MM.1S (cell line): ENCODE measurements around the gene ZNF22.
"Not testable (repeated sequence)": the region's sequence is repeated elsewhere in the genome, so short reads cannot be mapped to it uniquely, and the experiment has no call there.

Source experiments
- DNase-seq: peaks from one replicate; pipeline ENCODE4 v3.0.0-alpha.2; 2015
- H2AFZ ChIP-seq: fragments of 300-600 bp; sonication (generic); 2 replicates; pipeline ENCODE4 v1.6.0; 2016; ENCODE audit warnings: antibody characterized with exemption, low read length
- H3F3A ChIP-seq: fragments of 300-600 bp; sonication (generic); 2 replicates; pipeline ENCODE4 v1.6.1; 2016; ENCODE audit warnings: mild to moderate bottlenecking, antibody characterized with exemption, low read length, moderate library complexity, mixed read lengths; ENCODE audit not compliant: insufficient read depth
- H3K27ac ChIP-seq: fragments of 300-600 bp; sonication (generic); 2 replicates; pipeline ENCODE4 v1.5.1; 2016; ENCODE audit warnings: mild to moderate bottlenecking, low read length
- H3K27me3 ChIP-seq: fragments of 300-600 bp; sonication (generic); replicated peaks from 2 replicates; pipeline ENCODE4 v1.6.0; 2016; ENCODE audit warnings: low read length; ENCODE audit not compliant: insufficient read depth
- H3K36me3 ChIP-seq: fragments of 300-600 bp; sonication (generic); replicated peaks from 2 replicates; pipeline ENCODE4 v1.6.1; 2016; ENCODE audit warnings: mild to moderate bottlenecking, low read length, mixed read lengths; ENCODE audit not compliant: insufficient read depth
- H3K4me1 ChIP-seq: fragments of 300-600 bp; sonication (generic); 2 replicates; pipeline ENCODE4 v1.6.1; 2016; ENCODE audit warnings: low read length, mixed read lengths
- H3K4me2 ChIP-seq: fragments of 300-600 bp; sonication (generic); 2 replicates; pipeline ENCODE4 v1.6.0; 2016; ENCODE audit warnings: low read depth, low read length
- H3K4me3 ChIP-seq: fragments of 300-600 bp; sonication (generic); 2 replicates; pipeline ENCODE4 v1.5.1; 2016; ENCODE audit warnings: low read length, mixed read lengths
- H3K79me2 ChIP-seq: fragments of 300-600 bp; sonication (generic); 2 replicates; pipeline ENCODE4 v1.6.1; 2016; ENCODE audit warnings: mixed run types, low read length, mixed read lengths
- H3K9ac ChIP-seq: fragments of 300-600 bp; sonication (generic); 2 replicates; pipeline ENCODE4 v1.6.1; 2016; ENCODE audit warnings: low read length, mixed read lengths
- H3K9me2 ChIP-seq: fragments of 300-600 bp; sonication (generic); replicated peaks from 2 replicates; pipeline ENCODE4 v1.6.1; 2016; ENCODE audit warnings: mild to moderate bottlenecking, low read length, mixed read lengths; ENCODE audit not compliant: insufficient read depth
- H3K9me3 ChIP-seq: fragments of 300-600 bp; sonication (generic); replicated peaks from 2 replicates; pipeline ENCODE4 v1.6.1; 2016; ENCODE audit warnings: mild to moderate bottlenecking, low read length, mixed read lengths; ENCODE audit not compliant: insufficient read depth
- H4K20me1 ChIP-seq: fragments of 300-600 bp; sonication (generic); 2 replicates; pipeline ENCODE4 v1.6.1; 2016; ENCODE audit warnings: mild to moderate bottlenecking, low read length, moderate library complexity, mixed read lengths; ENCODE audit not compliant: insufficient read depth
- EZH2 ChIP-seq: fragments of 300-600 bp; sonication (generic); optimal IDR thresholded peaks from 2 replicates; pipeline ENCODE3; 2017; ENCODE audit warnings: low read depth, mild to moderate bottlenecking, antibody characterized with exemption, low read length, mixed read lengths
- EZH2phosphoT487 ChIP-seq: fragments of 300-600 bp; sonication (generic); IDR thresholded peaks from 2 replicates; pipeline ENCODE4 v1.6.1; 2018; ENCODE audit warnings: antibody characterized with exemption, low read length
- TF ChIP-seq, protein P1 (sequence below): fragments of 300-600 bp; sonication (generic); IDR thresholded peaks from 2 replicates; pipeline ENCODE4 v1.5.1; 2016; ENCODE audit warnings: antibody characterized with exemption, low read length, mixed read lengths

The ZNF22 gene

DNA sequence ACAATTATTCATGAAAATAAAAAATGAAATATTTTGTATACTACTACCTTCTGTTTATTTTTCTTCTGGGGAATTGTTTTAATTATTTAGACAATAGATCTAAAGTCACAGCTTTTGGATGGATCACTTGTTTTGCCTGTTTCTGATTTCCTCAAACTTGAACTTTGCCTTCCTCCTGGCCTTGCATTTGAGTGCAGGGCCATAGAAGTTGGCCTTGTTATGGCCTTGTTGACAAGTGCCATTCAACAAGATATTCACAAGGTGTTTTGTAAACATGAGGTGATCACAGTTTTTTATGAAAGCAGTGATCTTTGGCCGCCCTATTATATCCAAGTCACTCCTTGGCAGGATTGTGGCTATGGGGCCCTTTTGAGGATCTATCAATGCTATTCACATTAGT lies 4.6 kb downstream of the ZNF22 start:
- no peak for DNase-seq
- Histone ChIP-seq H3K36me3 (no peaks in the 10 kb centered on the region; the same call in none of the 2 replicates), H3K27me3 (no peaks in the 10 kb centered on the region), H3K9me2 (no peaks in the 10 kb centered on the region), H3K4me1 (no peaks in the 10 kb centered on the region), H3F3A (peaks cover 10% of the 10 kb centered on the region; the same call in 1 of the 2 replicates), H3K27ac (no peak overlapping the region), H3K9me3 (no peaks in the 10 kb centered on the region), H3K4me3 (no peak overlapping the region), H3K4me2 (no peak overlapping the region), H3K9ac (no peak overlapping the region), H3K79me2 (peaks cover 38% of the 10 kb centered on the region), H2AFZ (no peak overlapping the region), H4K20me1 (no peaks in the 10 kb centered on the region)
- TF ChIP-seq EZH2, result no peak
- TF ChIP-seq, protein P1, sequence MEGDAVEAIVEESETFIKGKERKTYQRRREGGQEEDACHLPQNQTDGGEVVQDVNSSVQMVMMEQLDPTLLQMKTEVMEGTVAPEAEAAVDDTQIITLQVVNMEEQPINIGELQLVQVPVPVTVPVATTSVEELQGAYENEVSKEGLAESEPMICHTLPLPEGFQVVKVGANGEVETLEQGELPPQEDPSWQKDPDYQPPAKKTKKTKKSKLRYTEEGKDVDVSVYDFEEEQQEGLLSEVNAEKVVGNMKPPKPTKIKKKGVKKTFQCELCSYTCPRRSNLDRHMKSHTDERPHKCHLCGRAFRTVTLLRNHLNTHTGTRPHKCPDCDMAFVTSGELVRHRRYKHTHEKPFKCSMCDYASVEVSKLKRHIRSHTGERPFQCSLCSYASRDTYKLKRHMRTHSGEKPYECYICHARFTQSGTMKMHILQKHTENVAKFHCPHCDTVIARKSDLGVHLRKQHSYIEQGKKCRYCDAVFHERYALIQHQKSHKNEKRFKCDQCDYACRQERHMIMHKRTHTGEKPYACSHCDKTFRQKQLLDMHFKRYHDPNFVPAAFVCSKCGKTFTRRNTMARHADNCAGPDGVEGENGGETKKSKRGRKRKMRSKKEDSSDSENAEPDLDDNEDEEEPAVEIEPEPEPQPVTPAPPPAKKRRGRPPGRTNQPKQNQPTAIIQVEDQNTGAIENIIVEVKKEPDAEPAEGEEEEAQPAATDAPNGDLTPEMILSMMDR, result no peak
- TF ChIP-seq EZH2phosphoT487, result no peak

DNA sequence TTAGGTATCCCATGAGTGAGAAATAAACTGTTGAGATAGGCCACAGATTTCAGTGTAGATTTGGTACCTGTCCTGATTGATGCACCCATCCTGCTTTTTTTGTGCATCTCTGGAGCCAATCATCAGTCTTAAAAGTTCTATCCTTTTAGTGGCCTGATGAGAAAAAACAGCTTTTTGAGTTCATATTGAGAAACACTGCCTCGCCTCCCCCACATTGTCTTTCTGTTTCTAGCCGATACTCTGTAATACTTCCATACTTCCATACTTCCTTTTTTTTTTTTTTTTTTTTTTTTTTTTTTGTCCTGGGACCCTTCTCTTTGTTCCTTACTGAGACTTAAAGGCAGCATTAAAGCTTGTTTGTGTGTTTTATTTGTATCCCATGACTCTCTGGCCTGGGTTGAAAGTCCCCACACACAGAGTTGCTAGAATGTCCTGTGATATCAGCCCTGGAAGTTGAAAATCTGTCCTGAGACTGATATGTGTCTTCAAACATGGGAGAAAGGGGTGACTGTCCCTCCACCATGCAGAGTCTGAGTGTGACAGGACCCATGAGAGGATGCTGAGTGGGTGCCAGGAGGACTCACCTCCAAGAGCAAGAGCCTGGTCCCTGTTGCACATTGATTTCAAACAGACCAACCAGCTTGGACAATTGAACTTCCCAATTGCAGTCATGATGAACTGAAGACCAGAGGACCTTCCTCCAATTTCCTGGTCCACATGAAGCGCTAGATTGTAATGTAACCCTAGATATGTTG lies 5.7 kb downstream of the ZNF22 start:
- Histone ChIP-seq H3K9me3 (no peaks in the 10 kb centered on the region), H3K9ac (no peak overlapping the region), H3F3A (peaks cover 6% of the 10 kb centered on the region; the same call in 1 of the 2 replicates), H2AFZ (no peak overlapping the region), H3K4me3 (no peak overlapping the region), H3K4me2 (no peak overlapping the region), H3K4me1 (no peaks in the 10 kb centered on the region), H4K20me1 (no peaks in the 10 kb centered on the region), H3K27me3 (no peaks in the 10 kb centered on the region), H3K9me2 (no peaks in the 10 kb centered on the region), H3K36me3 (no peaks in the 10 kb centered on the region; the same call in none of the 2 replicates), H3K27ac (no peak overlapping the region), H3K79me2 (peaks cover 35% of the 10 kb centered on the region)
- TF ChIP-seq, protein P1, result no peak
- TF ChIP-seq EZH2 (no peak), EZH2phosphoT487 (no peak)
- no peak for DNase-seq

DNA sequence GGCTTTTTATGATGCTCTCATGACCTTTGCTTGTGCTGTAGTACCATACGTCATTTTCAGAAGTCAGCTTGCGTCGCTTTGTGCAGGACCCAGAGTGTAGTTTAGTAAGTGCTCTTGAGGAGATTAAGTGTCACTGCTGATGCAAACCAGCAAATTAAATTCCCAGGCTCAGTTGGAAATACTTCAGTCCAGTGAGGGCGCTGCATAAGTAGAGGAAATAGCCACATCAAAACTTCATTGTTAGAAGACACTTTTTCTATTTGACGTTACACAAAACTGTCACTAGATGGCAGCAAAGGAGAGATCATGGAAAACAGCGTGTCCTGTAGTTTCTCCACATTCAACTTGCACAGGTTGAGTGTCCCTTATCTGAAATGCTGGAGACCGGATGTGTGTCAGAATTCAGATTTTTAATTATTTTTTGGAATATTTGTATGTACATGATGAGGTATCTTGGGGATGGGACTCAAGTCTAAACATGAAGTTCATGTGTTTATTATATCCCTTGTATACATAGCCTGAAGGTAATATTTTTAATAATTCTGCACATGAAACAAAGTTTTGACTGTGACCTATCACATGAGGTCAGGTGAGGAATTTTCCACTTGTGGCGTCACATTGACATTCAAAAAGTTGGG lies 7.9 kb downstream of the ZNF22 start:
- Histone ChIP-seq H2AFZ (no peak overlapping the region), H3K9me3 (no peaks in the 10 kb centered on the region), H3K4me2 (no peak overlapping the region), H3K36me3 (no peaks in the 10 kb centered on the region; the same call in none of the 2 replicates), H4K20me1 (no peaks in the 10 kb centered on the region), H3K27ac (no peak overlapping the region), H3K27me3 (no peaks in the 10 kb centered on the region), H3K9me2 (no peaks in the 10 kb centered on the region), H3K4me3 (no peak overlapping the region), H3F3A (no peaks in the 10 kb centered on the region; the same call in 1 of the 2 replicates), H3K4me1 (no peaks in the 10 kb centered on the region), H3K79me2 (peaks cover 13% of the 10 kb centered on the region), H3K9ac (no peak overlapping the region)
- DNase-seq, result peak; percentile 81
- TF ChIP-seq, protein P1, result peak; percentile 88
- TF ChIP-seq EZH2, result no peak

DNA sequence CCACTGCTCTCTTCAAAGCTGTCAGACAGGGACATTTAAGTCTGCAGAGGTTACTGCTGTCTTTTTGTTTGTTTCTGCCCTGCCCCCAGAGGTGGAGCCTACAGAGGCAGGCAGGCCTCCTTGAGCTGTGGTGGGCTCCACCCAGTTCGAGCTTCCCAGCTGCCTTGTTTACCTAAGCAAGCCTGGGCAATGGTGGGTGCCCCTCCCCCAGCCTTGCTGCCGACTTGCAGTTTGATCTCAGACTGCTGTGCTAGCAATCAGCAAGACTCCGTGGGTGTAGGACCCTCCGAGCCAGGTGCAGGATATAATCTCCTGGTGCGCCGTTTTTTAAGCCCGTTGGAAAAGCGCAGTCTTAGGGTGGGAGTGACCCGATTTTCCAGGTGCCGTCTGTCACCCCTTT lies 13.8 kb downstream of the ZNF22 start:
- not testable (repeated sequence) for H3K36me3 ChIP-seq, H2AFZ ChIP-seq, H3K4me2 ChIP-seq, H3F3A ChIP-seq, H3K4me1 ChIP-seq, H3K27me3 ChIP-seq, H3K9me2 ChIP-seq, H4K20me1 ChIP-seq, H3K79me2 ChIP-seq, H3K27ac ChIP-seq, H3K9ac ChIP-seq, DNase-seq, H3K9me3 ChIP-seq, H3K4me3 ChIP-seq
